HepG2 (cell line): ENCODE results near the gene BZW1. TPM values are rescaled to one million over a fixed set of nuclear protein-coding genes. Genes with fewer than 3 reads are reported as not detected.

Experiments used
- ADNP ChIP-seq: sonication (generic); formaldehyde crosslinking; IDR thresholded peaks from 2 replicates; pipeline ENCODE4 v1.4.0; 2020; ENCODE audit warnings: missing genetic modification reagents
- BCL6 ChIP-seq: IDR thresholded peaks from 2 replicates; pipeline ENCODE4 v1.6.1; 2016; ENCODE audit warnings: missing genetic modification reagents, missing compliant biosample characterization
- EED ChIP-seq: sonication (generic); formaldehyde crosslinking; IDR thresholded peaks from 2 replicates; pipeline ENCODE4 v1.5.0; 2020; ENCODE audit warnings: mild to moderate bottlenecking, missing genetic modification reagents
- KAT8 ChIP-seq: IDR thresholded peaks from 2 replicates; pipeline ENCODE4 v1.6.1; 2016; ENCODE audit warnings: missing genetic modification reagents, missing compliant biosample characterization
- RFX5 ChIP-seq: IDR thresholded peaks from 2 replicates; pipeline ENCODE4 v1.6.1; 2011; ENCODE audit warnings: low read depth, low read length, improper control_type of control experiment
- RFXAP ChIP-seq: sonication (generic); formaldehyde crosslinking; IDR thresholded peaks from 2 replicates; pipeline ENCODE4 v1.4.0; 2020; ENCODE audit warnings: missing genetic modification reagents, borderline replicate concordance
- TCF12 ChIP-seq, 2 experiments: fragments of 450-650 bp in 1 of 2; sonication (generic) in 1 of 2; formaldehyde crosslinking in 1 of 2; IDR thresholded peaks; 2 replicates each; pipeline versions ENCODE4 v1.6.1 to v1.8.0; 2017 to 2022; ENCODE audit warnings: antibody characterized with exemption in 1 of 2, mild to moderate bottlenecking in 1 of 2, missing genetic modification reagents in 1 of 2, moderate library complexity in 1 of 2
- TFDP1 ChIP-seq: IDR thresholded peaks from 2 replicates; pipeline ENCODE4 v1.6.1; 2016; ENCODE audit warnings: missing compliant biosample characterization, missing genetic modification reagents, borderline replicate concordance
- ZBTB2 ChIP-seq: sonication (generic); formaldehyde crosslinking; IDR thresholded peaks from 2 replicates; pipeline ENCODE4 v1.8.0; 2022; ENCODE audit warnings: low read depth, missing genetic modification reagents
- ZNF543 ChIP-seq: sonication (generic); formaldehyde crosslinking; IDR thresholded peaks from 2 replicates; pipeline ENCODE4 v1.4.0; 2020; ENCODE audit warnings: mild to moderate bottlenecking, missing genetic modification reagents
- ZNF569 ChIP-seq: sonication (generic); formaldehyde crosslinking; IDR thresholded peaks from 2 replicates; pipeline ENCODE4 v1.5.0; 2020; ENCODE audit warnings: mild to moderate bottlenecking, missing genetic modification reagents, moderate library complexity, borderline replicate concordance
- ZNF572 ChIP-seq: sonication (generic); formaldehyde crosslinking; IDR thresholded peaks from 2 replicates; pipeline ENCODE4 v1.5.1; 2020; ENCODE audit warnings: mild to moderate bottlenecking, missing genetic modification reagents
- ZNF605 ChIP-seq: sonication (generic); formaldehyde crosslinking; IDR thresholded peaks from 2 replicates; pipeline ENCODE4 v1.8.0; 2022; ENCODE audit warnings: mild to moderate bottlenecking, missing genetic modification reagents
- ZNF841 ChIP-seq: sonication (generic); formaldehyde crosslinking; IDR thresholded peaks from 2 replicates; pipeline ENCODE4 v1.8.1; 2023; ENCODE audit warnings: missing genetic modification reagents, borderline replicate concordance
- ZNF891 ChIP-seq: sonication (generic); formaldehyde crosslinking; IDR thresholded peaks from 2 replicates; pipeline ENCODE4 v1.5.0; 2020; ENCODE audit warnings: mild to moderate bottlenecking, missing genetic modification reagents
- polyA plus RNA-seq, 8 experiments: library from polyadenylated mRNA; depleted of rRNA in 3 of 8; stranded (reverse) in 7 of 8; unstranded in 1 of 8; fragments of >200 nt; fragmentation: Illumina TruSeq in 4 of 8; extraction: Trizol in 4 of 8; gene quantifications; 2 replicates each; pipeline versions ENCODE4 v1.2.1 to v1.2.3, GENCODE V29; 2011 to 2016; ENCODE audit warnings: low read depth in 4 of 8, missing spikeins in 1 of 8, mixed read lengths in 1 of 8; ENCODE audit not compliant: insufficient read depth in 1 of 8
- total RNA-seq, 5 experiments: library from RNA; depleted of rRNA; stranded (reverse); fragments of >200 nt; fragmentation: Illumina TruSeq; extraction: Trizol; gene quantifications; 2 replicates each; pipeline ENCODE4 v1.2.3, GENCODE V29; 2016; ENCODE audit warnings: low read depth in 1 of 5
- TF ChIP-seq, protein P1 (sequence below): conservative IDR thresholded peaks from 2 replicates; pipeline ENCODE4 v1.6.1; 2018; ENCODE audit warnings: missing genetic modification reagents
- TF ChIP-seq, protein P2 (sequence below): IDR thresholded peaks from 2 replicates; pipeline ENCODE4 v1.6.1; 2016; ENCODE audit warnings: missing compliant biosample characterization, missing genetic modification reagents, borderline replicate concordance
- TF ChIP-seq, protein P3 (sequence below): sonication (generic); formaldehyde crosslinking; IDR thresholded peaks from 2 replicates; pipeline ENCODE4 v1.5.0; 2020; ENCODE audit warnings: mild to moderate bottlenecking, missing genetic modification reagents, borderline replicate concordance

BZW1 gene
- total and polyA plus RNA-seq, 2 of the 13 experiments (the other 11 are each of a cell fraction or from before 2014, with no cell fraction given) = 106 to 384 TPM

DNA sequence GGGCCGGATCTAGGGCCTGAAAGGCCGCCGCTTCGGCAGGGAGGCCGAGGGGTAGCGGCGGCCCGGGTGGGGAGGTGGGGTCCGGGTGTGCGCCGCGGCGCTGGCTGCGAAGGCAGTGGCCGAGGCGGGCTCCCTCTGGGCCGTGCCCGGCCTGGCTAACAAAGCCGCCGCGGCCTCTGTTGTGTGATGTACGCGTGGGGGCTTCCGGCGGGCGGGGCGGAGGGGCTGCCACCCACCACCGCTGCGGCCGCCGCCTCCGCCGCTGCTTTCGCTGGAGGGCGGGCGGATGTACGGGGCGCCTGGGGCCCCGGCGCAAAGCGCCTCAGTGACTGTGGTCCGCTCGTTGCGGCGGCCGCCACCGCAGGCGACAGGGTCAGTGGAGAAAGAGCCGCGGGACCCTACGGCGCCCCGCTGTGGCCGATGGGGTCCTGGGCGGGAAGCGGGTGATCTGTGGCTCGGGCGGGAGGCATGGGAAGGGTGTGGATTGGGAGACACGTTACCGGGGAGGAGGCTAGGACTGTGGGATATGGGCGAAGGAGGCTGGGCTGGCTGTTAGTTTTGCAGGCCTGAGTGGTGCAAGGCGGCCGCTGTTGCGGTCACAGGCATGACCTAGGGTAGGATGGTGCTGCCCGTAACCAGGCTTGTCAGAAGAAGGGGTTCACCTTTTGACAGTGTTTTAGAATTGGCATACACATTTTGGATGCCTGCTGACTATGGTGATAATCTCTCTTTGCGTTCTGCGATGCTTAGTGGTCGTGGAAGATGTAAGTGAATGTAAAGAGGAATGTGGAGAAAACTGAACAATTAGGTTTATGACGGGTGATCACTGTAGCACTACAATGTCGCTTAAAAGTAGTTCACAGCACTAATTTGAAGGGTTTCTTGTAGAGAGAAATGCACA is 662 bp downstream of the BZW1 start (continued):
- TF ChIP-seq ZNF543 (peak; percentile 62), EED (no peak; the same call in 1 of the 2 replicates), ZNF891 (peak; percentile 3; the same call in 1 of the 2 replicates), RFXAP (CRISPR knock-in tag) (no peak), ZNF841 (CRISPR knock-in tag) (no peak), TCF12 (IDR thresholded peaks at IDR 0.05) (no peak), TCF12 (CRISPR knock-in tag; IDR thresholded peaks at IDR 0.05) (peak; percentile 95), KAT8 (peak; percentile 45; the same call in 1 of the 2 replicates), ZNF605 (CRISPR knock-in tag) (peak; percentile 32; the same call in 1 of the 2 replicates), ADNP (CRISPR knock-in tag) (no peak), ZNF569 (CRISPR knock-in tag) (0 out of 2 replicates have a peak, but pooled peaks have one; percentile 16), BCL6 (CRISPR knock-in tag) (0 out of 2 replicates have a peak, but pooled peaks have one; percentile 29), ZNF572 (0 out of 2 replicates have a peak, but pooled peaks have one; percentile 61), TFDP1 (CRISPR knock-in tag) (peak; percentile 93), RFX5 (no peak), ZBTB2 (CRISPR knock-in tag) (peak; percentile 23; the same call in 1 of the 2 replicates)
- TF ChIP-seq, protein P1, sequence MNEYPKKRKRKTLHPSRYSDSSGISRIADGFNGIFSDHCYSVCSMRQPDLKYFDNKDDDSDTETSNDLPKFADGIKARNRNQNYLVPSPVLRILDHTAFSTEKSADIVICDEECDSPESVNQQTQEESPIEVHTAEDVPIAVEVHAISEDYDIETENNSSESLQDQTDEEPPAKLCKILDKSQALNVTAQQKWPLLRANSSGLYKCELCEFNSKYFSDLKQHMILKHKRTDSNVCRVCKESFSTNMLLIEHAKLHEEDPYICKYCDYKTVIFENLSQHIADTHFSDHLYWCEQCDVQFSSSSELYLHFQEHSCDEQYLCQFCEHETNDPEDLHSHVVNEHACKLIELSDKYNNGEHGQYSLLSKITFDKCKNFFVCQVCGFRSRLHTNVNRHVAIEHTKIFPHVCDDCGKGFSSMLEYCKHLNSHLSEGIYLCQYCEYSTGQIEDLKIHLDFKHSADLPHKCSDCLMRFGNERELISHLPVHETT (CRISPR knock-in tag) = 0 out of 2 replicates have a peak, but pooled peaks have one; percentile 17
- TF ChIP-seq, protein P2, sequence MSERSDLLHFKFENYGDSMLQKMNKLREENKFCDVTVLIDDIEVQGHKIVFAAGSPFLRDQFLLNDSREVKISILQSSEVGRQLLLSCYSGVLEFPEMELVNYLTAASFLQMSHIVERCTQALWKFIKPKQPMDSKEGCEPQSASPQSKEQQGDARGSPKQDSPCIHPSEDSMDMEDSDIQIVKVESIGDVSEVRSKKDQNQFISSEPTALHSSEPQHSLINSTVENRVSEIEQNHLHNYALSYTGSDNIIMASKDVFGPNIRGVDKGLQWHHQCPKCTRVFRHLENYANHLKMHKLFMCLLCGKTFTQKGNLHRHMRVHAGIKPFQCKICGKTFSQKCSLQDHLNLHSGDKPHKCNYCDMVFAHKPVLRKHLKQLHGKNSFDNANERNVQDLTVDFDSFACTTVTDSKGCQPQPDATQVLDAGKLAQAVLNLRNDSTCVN (CRISPR knock-in tag) = peak; percentile 27; the same call in 1 of the 2 replicates
- TF ChIP-seq, protein P3, sequence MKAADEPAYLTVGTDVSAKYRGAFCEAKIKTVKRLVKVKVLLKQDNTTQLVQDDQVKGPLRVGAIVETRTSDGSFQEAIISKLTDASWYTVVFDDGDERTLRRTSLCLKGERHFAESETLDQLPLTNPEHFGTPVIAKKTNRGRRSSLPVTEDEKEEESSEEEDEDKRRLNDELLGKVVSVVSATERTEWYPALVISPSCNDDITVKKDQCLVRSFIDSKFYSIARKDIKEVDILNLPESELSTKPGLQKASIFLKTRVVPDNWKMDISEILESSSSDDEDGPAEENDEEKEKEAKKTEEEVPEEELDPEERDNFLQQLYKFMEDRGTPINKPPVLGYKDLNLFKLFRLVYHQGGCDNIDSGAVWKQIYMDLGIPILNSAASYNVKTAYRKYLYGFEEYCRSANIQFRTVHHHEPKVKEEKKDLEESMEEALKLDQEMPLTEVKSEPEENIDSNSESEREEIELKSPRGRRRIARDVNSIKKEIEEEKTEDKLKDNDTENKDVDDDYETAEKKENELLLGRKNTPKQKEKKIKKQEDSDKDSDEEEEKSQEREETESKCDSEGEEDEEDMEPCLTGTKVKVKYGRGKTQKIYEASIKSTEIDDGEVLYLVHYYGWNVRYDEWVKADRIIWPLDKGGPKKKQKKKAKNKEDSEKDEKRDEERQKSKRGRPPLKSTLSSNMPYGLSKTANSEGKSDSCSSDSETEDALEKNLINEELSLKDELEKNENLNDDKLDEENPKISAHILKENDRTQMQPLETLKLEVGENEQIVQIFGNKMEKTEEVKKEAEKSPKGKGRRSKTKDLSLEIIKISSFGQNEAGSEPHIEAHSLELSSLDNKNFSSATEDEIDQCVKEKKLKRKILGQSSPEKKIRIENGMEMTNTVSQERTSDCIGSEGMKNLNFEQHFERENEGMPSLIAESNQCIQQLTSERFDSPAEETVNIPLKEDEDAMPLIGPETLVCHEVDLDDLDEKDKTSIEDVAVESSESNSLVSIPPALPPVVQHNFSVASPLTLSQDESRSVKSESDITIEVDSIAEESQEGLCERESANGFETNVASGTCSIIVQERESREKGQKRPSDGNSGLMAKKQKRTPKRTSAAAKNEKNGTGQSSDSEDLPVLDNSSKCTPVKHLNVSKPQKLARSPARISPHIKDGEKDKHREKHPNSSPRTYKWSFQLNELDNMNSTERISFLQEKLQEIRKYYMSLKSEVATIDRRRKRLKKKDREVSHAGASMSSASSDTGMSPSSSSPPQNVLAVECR (CRISPR knock-in tag) = peak; percentile 83
